Stimulated activated CD8-positive, alpha-beta memory T cell treated with anti-CD3 and anti-CD28 coated beads, Interleukin-2, amount 100 ng/mL, for 48 hours (primary cell): ENCODE data around the gene FMR1NB.

Experiments used
- DNase-seq, 2 donors: peaks; one replicate each; pipeline ENCODE4 v3.0.0-alpha.2; 2020; ENCODE audit warnings: low read depth in 2 of 2

Gene FMR1NB

GRCh38 chrX:148070504-148070877 is 89.4 kb downstream of the FMR1NB start:
- DNase-seq: no peak
